KMS-11 (cell line): Measurements from ENCODE around the gene PRELID3B.

Source experiments
- H2AFZ ChIP-seq: fragments of 200-600 bp; sonication (generic); 2 replicates; pipeline ENCODE4 v1.6.1; 2016; ENCODE audit warnings: antibody characterized with exemption, mixed run types, low read depth
- H3K27ac ChIP-seq: fragments of 200-600 bp; sonication (generic); 2 replicates; pipeline ENCODE4 v1.6.1; 2016; ENCODE audit warnings: mild to moderate bottlenecking, mixed run types
- H3K27me3 ChIP-seq: fragments of 200-600 bp; sonication (generic); 2 replicates; pipeline ENCODE4 v1.6.1; 2017; ENCODE audit warnings: mild to moderate bottlenecking, low read depth, mixed run types, moderate library complexity; ENCODE audit not compliant: insufficient read depth
- H3K36me3 ChIP-seq: fragments of 200-600 bp; sonication (generic); 2 replicates; pipeline ENCODE4 v1.6.1; 2017; ENCODE audit warnings: mild to moderate bottlenecking, mixed run types; ENCODE audit not compliant: insufficient read depth
- H3K4me1 ChIP-seq: fragments of 200-600 bp; sonication (generic); 2 replicates; pipeline ENCODE4 v1.6.1; 2016; ENCODE audit warnings: mild to moderate bottlenecking, low read depth, mixed run types; ENCODE audit not compliant: poor library complexity, severe bottlenecking
- H3K4me2 ChIP-seq: fragments of 200-600 bp; sonication (generic); 2 replicates; pipeline ENCODE4 v1.7.0; 2016; ENCODE audit warnings: mild to moderate bottlenecking, mixed run types
- H3K4me3 ChIP-seq: fragments of 200-600 bp; sonication (generic); IDR thresholded peaks from 2 replicates; pipeline ENCODE4 v1.6.1; 2017; ENCODE audit warnings: low read depth, low read length, mixed read lengths; ENCODE audit not compliant: insufficient read depth
- H3K79me2 ChIP-seq: fragments of 200-600 bp; sonication (generic); 2 replicates; pipeline ENCODE4 v1.6.1; 2016; ENCODE audit warnings: low read depth, mixed run types; ENCODE audit not compliant: insufficient read depth
- H3K9ac ChIP-seq: fragments of 200-600 bp; sonication (generic); 2 replicates; pipeline ENCODE4 v1.6.1; 2016; ENCODE audit warnings: mild to moderate bottlenecking, mixed run types
- H4K20me1 ChIP-seq: fragments of 200-600 bp; sonication (generic); 2 replicates; pipeline ENCODE4 v1.6.1; 2016; ENCODE audit warnings: mild to moderate bottlenecking, mixed run types; ENCODE audit not compliant: insufficient read depth
- TF ChIP-seq, protein P1 (sequence below): fragments of 200-600 bp; sonication (generic); conservative IDR thresholded peaks from 2 replicates; pipeline ENCODE4 v1.6.1; 2017; ENCODE audit warnings: low read depth, mild to moderate bottlenecking, antibody characterized with exemption, low read length, moderate library complexity, mixed read lengths

Gene PRELID3B

DNA sequence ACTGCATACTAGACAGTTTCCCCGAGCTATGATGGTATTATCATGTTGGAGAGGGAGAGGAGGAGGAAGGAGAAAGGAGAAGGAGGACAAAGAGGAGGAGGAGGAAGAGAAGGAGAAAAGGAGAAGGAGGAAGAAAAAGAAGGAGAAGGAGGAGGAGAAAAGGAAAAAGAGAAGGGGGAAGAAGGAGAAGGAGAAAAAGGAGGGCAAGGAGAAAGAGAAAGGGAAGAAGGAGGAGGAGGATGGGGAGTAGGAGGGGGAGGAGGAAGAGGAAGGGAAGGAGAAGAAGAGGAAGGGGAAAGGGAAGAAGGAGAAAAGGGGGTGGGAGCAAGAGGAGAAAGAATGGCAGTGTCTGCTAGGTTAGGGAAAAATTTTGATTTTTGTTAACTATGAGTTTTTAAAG lies 35.1 kb upstream of the PRELID3B start:
- no peak overlapping the region for H3K4me2 ChIP-seq
- H3K4me3 ChIP-seq, result no peak overlapping the region
- TF ChIP-seq, protein P1, sequence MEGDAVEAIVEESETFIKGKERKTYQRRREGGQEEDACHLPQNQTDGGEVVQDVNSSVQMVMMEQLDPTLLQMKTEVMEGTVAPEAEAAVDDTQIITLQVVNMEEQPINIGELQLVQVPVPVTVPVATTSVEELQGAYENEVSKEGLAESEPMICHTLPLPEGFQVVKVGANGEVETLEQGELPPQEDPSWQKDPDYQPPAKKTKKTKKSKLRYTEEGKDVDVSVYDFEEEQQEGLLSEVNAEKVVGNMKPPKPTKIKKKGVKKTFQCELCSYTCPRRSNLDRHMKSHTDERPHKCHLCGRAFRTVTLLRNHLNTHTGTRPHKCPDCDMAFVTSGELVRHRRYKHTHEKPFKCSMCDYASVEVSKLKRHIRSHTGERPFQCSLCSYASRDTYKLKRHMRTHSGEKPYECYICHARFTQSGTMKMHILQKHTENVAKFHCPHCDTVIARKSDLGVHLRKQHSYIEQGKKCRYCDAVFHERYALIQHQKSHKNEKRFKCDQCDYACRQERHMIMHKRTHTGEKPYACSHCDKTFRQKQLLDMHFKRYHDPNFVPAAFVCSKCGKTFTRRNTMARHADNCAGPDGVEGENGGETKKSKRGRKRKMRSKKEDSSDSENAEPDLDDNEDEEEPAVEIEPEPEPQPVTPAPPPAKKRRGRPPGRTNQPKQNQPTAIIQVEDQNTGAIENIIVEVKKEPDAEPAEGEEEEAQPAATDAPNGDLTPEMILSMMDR, result no peak
- no peak overlapping the region for H2AFZ ChIP-seq
- no peaks in the 10 kb centered on the region for H3K79me2 ChIP-seq
- H3K4me1 ChIP-seq, result no peaks in the 10 kb centered on the region
- H3K27me3 ChIP-seq, result no peaks in the 10 kb centered on the region; the same call in 1 of the 2 replicates
- no peaks in the 10 kb centered on the region for H4K20me1 ChIP-seq
- no peak overlapping the region for H3K9ac ChIP-seq
- no peaks in the 10 kb centered on the region for H3K36me3 ChIP-seq
- no peak overlapping the region for H3K27ac ChIP-seq

- H3K36me3 ChIP-seq, result no peaks in the 10 kb centered on the region
- no peak overlapping the region for H2AFZ ChIP-seq
Observed at GRCh38 chr20:59075934-59076508, 33.4 kb upstream of the PRELID3B start.

DNA sequence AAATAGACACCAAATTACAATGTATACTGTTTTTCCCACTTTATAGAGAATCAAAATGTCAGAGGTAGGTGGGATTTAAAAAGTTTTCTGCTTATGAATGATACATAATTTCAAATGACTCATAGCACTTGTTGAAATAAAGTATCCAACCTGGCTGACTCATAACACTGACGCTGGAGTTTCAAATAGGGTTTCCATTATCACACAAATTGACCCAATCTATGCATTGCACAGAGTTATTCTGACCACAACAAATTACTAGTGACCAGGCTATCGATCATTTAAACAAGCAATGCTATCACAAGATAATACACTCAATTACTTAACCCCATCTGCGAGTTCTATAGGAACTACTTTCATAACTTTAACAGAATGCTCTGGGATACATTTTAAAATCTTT lies 31.9 kb upstream of the PRELID3B start:
- no peaks in the 10 kb centered on the region; the same call in 1 of the 2 replicates for H3K27me3 ChIP-seq
- no peak overlapping the region for H3K4me2 ChIP-seq
- no peaks in the 10 kb centered on the region for H3K79me2 ChIP-seq
- H3K4me1 ChIP-seq, result no peaks in the 10 kb centered on the region
- no peak overlapping the region for H3K9ac ChIP-seq
- no peaks in the 10 kb centered on the region for H4K20me1 ChIP-seq
- H3K36me3 ChIP-seq, result no peaks in the 10 kb centered on the region
- TF ChIP-seq, protein P1, result no peak
- no peak overlapping the region for H3K27ac ChIP-seq
- H2AFZ ChIP-seq, result no peak overlapping the region
- no peak overlapping the region for H3K4me3 ChIP-seq

More at GRCh38 chr20:59075934-59076508, 33.4 kb upstream of the PRELID3B start:
- Histone ChIP-seq H4K20me1 (no peaks in the 10 kb centered on the region), H3K4me1 (no peaks in the 10 kb centered on the region), H3K4me3 (no peak overlapping the region), H3K9ac (no peak overlapping the region), H3K4me2 (no peak overlapping the region), H3K27me3 (no peaks in the 10 kb centered on the region; the same call in 1 of the 2 replicates), H3K27ac (no peak overlapping the region), H3K79me2 (no peaks in the 10 kb centered on the region)
- TF ChIP-seq, protein P1, result no peak

DNA sequence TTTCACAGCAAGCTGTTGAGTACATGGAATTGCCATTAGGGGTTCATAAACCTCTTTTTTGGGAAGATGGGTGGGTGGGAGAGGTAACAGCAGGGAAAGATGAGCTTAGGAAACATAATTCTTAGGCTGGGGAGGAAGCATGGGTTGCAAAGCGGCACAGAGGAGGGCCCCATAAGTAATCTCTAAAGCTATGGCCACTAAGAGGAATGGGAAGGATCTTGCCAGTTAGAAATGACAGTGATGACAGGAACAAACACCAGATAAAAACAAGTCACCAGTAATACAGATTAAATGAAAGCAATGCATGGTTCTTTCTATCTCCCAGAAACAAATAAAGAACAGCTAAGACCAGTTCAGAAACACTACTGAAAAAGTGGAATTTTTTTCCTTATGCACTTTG lies 31.0 kb upstream of the PRELID3B start:
- Histone ChIP-seq H2AFZ (no peak overlapping the region), H3K4me3 (no peak overlapping the region), H3K4me1 (no peaks in the 10 kb centered on the region), H3K36me3 (no peaks in the 10 kb centered on the region), H3K79me2 (no peaks in the 10 kb centered on the region), H3K9ac (no peak overlapping the region), H3K27ac (no peak overlapping the region), H4K20me1 (no peaks in the 10 kb centered on the region), H3K4me2 (no peak overlapping the region), H3K27me3 (no peaks in the 10 kb centered on the region; the same call in 1 of the 2 replicates)
- TF ChIP-seq, protein P1, result no peak
